ENCODE data around the gene MAP1S.

MAP1S gene

DNA sequence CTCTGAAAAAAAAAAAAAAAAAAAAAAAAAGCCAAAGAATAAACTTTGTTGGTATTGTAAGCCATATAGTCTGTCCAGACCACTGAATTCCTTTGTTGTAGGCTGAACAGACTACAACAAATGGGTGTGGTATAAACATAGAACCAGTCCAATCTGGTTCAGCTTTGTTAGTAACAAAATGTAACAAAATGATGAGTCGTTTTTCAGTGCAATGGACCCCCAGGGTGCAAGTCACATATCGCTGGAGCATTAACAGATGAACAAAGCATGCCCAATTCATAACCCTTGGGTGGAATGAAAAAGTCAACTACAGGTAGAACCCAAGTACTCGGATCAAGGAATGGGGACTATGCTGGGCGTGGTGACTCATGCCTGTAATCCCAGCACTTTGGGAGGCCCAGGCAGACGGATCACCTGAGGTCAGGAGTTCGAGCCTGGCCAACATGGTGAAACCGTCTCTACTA lies 18.4 kb downstream of the MAP1S start:
- no peak for DNase-seq
- no peak overlapping the region for H2AFZ ChIP-seq (ENCODE audit: low read length)
- no peaks in the 10 kb centered on the region for H3F3A ChIP-seq (ENCODE audit: insufficient read depth, low read length)
- H3K9me2 ChIP-seq (replicated peaks; ENCODE audit: insufficient read depth, low read length): no peaks in the 10 kb centered on the region
- no peaks in the 10 kb centered on the region for H3K27me3 ChIP-seq (replicated peaks; ENCODE audit: insufficient read depth, low read length)
- no peak for TF ChIP-seq EZH2phosphoT487 (IDR thresholded peaks at IDR 0.05; ENCODE audit: low read length)
- no peak for TF ChIP-seq EZH2 (optimal IDR thresholded peaks at IDR 0.05; ENCODE audit: low read depth, low read length)
- TF ChIP-seq, protein P1, sequence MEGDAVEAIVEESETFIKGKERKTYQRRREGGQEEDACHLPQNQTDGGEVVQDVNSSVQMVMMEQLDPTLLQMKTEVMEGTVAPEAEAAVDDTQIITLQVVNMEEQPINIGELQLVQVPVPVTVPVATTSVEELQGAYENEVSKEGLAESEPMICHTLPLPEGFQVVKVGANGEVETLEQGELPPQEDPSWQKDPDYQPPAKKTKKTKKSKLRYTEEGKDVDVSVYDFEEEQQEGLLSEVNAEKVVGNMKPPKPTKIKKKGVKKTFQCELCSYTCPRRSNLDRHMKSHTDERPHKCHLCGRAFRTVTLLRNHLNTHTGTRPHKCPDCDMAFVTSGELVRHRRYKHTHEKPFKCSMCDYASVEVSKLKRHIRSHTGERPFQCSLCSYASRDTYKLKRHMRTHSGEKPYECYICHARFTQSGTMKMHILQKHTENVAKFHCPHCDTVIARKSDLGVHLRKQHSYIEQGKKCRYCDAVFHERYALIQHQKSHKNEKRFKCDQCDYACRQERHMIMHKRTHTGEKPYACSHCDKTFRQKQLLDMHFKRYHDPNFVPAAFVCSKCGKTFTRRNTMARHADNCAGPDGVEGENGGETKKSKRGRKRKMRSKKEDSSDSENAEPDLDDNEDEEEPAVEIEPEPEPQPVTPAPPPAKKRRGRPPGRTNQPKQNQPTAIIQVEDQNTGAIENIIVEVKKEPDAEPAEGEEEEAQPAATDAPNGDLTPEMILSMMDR (IDR thresholded peaks at IDR 0.05; ENCODE audit: low read length): no peak
- no peak overlapping the region for H3K4me2 ChIP-seq (ENCODE audit: low read depth, low read length)
- no peak overlapping the region for H3K27ac ChIP-seq (ENCODE audit: low read length)
- no peak overlapping the region for H3K4me3 ChIP-seq (ENCODE audit: low read length)
- H4K20me1 ChIP-seq (ENCODE audit: insufficient read depth, low read length): no peaks in the 10 kb centered on the region
- H3K9me3 ChIP-seq (replicated peaks; ENCODE audit: insufficient read depth, low read length): no peaks in the 10 kb centered on the region
- no peak overlapping the region for H3K9ac ChIP-seq (ENCODE audit: low read length)
- no peaks in the 10 kb centered on the region for H3K36me3 ChIP-seq (replicated peaks; ENCODE audit: insufficient read depth, low read length)
- no peaks in the 10 kb centered on the region for H3K4me1 ChIP-seq (ENCODE audit: low read length)
- H3K79me2 ChIP-seq (ENCODE audit: low read length): no peaks in the 10 kb centered on the region

DNA sequence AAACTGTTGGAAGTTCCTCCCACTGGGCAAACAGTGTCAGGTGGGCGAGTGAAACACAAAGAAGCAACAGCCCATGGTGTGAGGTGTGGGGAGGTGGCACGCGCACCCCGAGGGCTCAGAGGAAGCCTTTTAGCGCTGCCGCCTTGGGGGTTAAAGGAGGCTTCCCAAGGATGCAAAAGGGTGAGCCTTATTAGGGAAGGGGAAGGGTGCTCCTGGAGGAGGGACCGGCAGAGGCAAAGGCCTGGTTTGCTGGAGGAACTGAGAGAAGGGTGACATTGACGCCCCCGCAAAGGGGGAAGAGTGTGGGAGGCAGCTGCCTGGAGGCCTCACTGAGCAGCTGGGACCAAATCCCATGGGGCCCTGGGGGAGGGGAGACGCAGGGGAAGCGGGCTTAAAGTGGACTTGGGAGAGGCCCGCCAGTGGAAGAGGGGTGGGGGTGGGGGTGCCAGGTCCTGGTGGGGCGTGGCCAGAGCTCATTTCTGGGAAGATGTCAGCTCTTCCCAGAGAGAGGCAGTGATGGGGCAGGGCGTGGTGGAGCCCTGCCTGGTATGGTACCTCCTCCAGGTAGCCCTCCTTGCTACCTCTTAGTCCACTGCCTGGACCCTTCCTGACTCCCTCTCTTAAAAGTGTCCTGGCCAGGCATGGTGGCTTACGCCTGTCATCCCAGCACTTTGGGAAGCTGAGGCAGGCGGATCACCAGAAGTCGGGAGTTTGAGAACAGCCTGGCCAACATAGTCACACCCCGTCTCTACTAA lies 20.0 kb downstream of the MAP1S start:
- no peaks in the 10 kb centered on the region for H3K36me3 ChIP-seq (replicated peaks; ENCODE audit: insufficient read depth, low read length)
- no peak for DNase-seq
- TF ChIP-seq EZH2 (optimal IDR thresholded peaks at IDR 0.05; ENCODE audit: low read depth, low read length): no peak
- TF ChIP-seq, protein P1 (IDR thresholded peaks at IDR 0.05; ENCODE audit: low read length): no peak
- TF ChIP-seq EZH2phosphoT487 (IDR thresholded peaks at IDR 0.05; ENCODE audit: low read length): no peak
- H3K9me3 ChIP-seq (replicated peaks; ENCODE audit: insufficient read depth, low read length): no peaks in the 10 kb centered on the region
- H3K27me3 ChIP-seq (replicated peaks; ENCODE audit: insufficient read depth, low read length): no peaks in the 10 kb centered on the region
- H3K27ac ChIP-seq (ENCODE audit: low read length): no peak overlapping the region
- no peaks in the 10 kb centered on the region for H3K79me2 ChIP-seq (ENCODE audit: low read length)
- no peaks in the 10 kb centered on the region for H3F3A ChIP-seq (ENCODE audit: insufficient read depth, low read length)
- H3K4me2 ChIP-seq (ENCODE audit: low read depth, low read length): no peak overlapping the region
- H3K4me3 ChIP-seq (ENCODE audit: low read length): no peak overlapping the region
- H4K20me1 ChIP-seq (ENCODE audit: insufficient read depth, low read length): no peaks in the 10 kb centered on the region
- no peaks in the 10 kb centered on the region for H3K4me1 ChIP-seq (ENCODE audit: low read length)
- no peaks in the 10 kb centered on the region for H3K9me2 ChIP-seq (replicated peaks; ENCODE audit: insufficient read depth, low read length)
- no peak overlapping the region for H3K9ac ChIP-seq (ENCODE audit: low read length)
- no peak overlapping the region for H2AFZ ChIP-seq (ENCODE audit: low read length)

DNA sequence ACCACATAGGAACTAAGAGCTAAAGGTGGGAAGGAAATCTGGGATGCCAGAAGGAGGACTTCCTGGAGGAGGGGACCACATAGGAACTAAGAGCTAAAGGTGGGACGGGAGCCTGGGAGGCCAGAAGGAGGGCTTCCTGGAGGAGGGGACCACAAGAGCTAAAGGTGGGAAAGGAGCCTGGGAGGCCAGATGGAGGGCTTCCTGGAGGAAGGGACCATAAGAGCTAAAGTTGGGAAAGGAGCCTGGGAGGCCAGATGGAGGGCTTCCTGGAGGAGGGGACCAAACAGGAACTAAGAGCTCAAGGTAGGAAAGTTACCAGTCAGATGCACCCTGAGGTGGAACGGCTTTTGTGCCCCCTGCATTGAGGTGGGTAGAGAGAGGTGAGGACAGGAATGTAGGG lies 22.2 kb downstream of the MAP1S start:
- Histone ChIP-seq H3K9me2 (replicated peaks; ENCODE audit: insufficient read depth, low read length) (no peaks in the 10 kb centered on the region), H3K27me3 (replicated peaks; ENCODE audit: insufficient read depth, low read length) (no peaks in the 10 kb centered on the region), H3K4me2 (ENCODE audit: low read depth, low read length) (no peak overlapping the region), H3K79me2 (ENCODE audit: low read length) (no peaks in the 10 kb centered on the region), H2AFZ (ENCODE audit: low read length) (no peak overlapping the region), H3F3A (ENCODE audit: insufficient read depth, low read length) (no peaks in the 10 kb centered on the region), H3K9ac (ENCODE audit: low read length) (no peak overlapping the region), H4K20me1 (ENCODE audit: insufficient read depth, low read length) (no peaks in the 10 kb centered on the region), H3K36me3 (replicated peaks; ENCODE audit: insufficient read depth, low read length) (no peaks in the 10 kb centered on the region), H3K4me3 (ENCODE audit: low read length) (no peak overlapping the region), H3K4me1 (ENCODE audit: low read length) (no peaks in the 10 kb centered on the region), H3K27ac (ENCODE audit: low read length) (no peak overlapping the region), H3K9me3 (replicated peaks; ENCODE audit: insufficient read depth, low read length) (no peaks in the 10 kb centered on the region)
- DNase-seq: no peak
- TF ChIP-seq EZH2phosphoT487 (IDR thresholded peaks at IDR 0.05; ENCODE audit: low read length): no peak
- TF ChIP-seq, protein P1 (IDR thresholded peaks at IDR 0.05; ENCODE audit: low read length): no peak
- TF ChIP-seq EZH2 (optimal IDR thresholded peaks at IDR 0.05; ENCODE audit: low read depth, low read length): no peak
